Common myeloid progenitor, CD34-positive (primary cell): Measurements from ENCODE around the gene RHOD.

Experiments used
- CTCF ChIA-PET: fragments of 350-600 bp; sonication (Branson Sonifier 250); formaldehyde crosslinking; loops from one replicate; lab custom pipeline; 2021; ENCODE audit warnings: antibody characterized with exemption; lab: Charles Lee
- POLR2A ChIA-PET: fragments of 350-600 bp; sonication (Branson Sonifier 250); formaldehyde crosslinking; loops from one replicate; lab custom pipeline; 2021; ENCODE audit warnings: antibody characterized with exemption; lab: Charles Lee
- DNase-seq, 3 donors: peaks; one replicate each; pipeline versions ENCODE4 v3.0.0 to v3.0.0-alpha.2; 2013
- H3K27ac ChIP-seq, 2 experiments: 1 replicate in 1 of 2; 2 replicates in 1 of 2; pipeline ENCODE4 v1.7.0; 2013; ENCODE audit warnings: inconsistent platforms in 2 of 2, low read length in 2 of 2, mild to moderate bottlenecking in 2 of 2, low read depth in 1 of 2, moderate library complexity in 1 of 2; ENCODE audit not compliant: severe bottlenecking in 2 of 2, insufficient read depth in 1 of 2, poor library complexity in 1 of 2
- H3K27me3 ChIP-seq, 5 experiments: replicated peaks in 2 of 5; 1 replicate in 3 of 5; 2 replicates in 2 of 5; pipeline versions ENCODE4 v1.6.1 to v1.7.0; 2013; ENCODE audit warnings: low read length in 4 of 5, mild to moderate bottlenecking in 2 of 5, moderate library complexity in 2 of 5, inconsistent platforms in 1 of 5; ENCODE audit not compliant: insufficient read depth in 5 of 5, control insufficient read depth in 4 of 5
- H3K36me3 ChIP-seq, 4 experiments: 1 replicate in 2 of 4; 2 replicates in 2 of 4; pipeline versions ENCODE4 v1.6.1 to v1.7.0; 2013; ENCODE audit warnings: low read length in 3 of 4, control low read depth in 1 of 4, mild to moderate bottlenecking in 1 of 4; ENCODE audit not compliant: control insufficient read depth in 4 of 4, insufficient read depth in 4 of 4
- H3K4me1 ChIP-seq, 4 experiments: 1 replicate in 3 of 4; 2 replicates in 1 of 4; pipeline versions ENCODE4 v1.6.1 to v1.7.1; 2013; ENCODE audit warnings: low read length in 3 of 4, mild to moderate bottlenecking in 3 of 4, control low read depth in 1 of 4, inconsistent platforms in 1 of 4, moderate library complexity in 1 of 4; ENCODE audit not compliant: control insufficient read depth in 4 of 4, insufficient read depth in 4 of 4; ENCODE audit errors: control extremely low read depth in 1 of 4
- H3K4me3 ChIP-seq, 7 experiments: 1 replicate in 4 of 7; 2 replicates in 3 of 7; pipeline versions ENCODE4 v1.5.1 to v1.7.0; 2013; ENCODE audit warnings: mild to moderate bottlenecking in 7 of 7, low read length in 6 of 7, moderate library complexity in 6 of 7, inconsistent platforms in 2 of 7, low read depth in 2 of 7, control low read depth in 1 of 7; ENCODE audit not compliant: insufficient read depth in 4 of 7, control insufficient read depth in 1 of 7; ENCODE audit errors: extremely low read depth in 1 of 7
- H3K9me3 ChIP-seq, 5 experiments: 1 replicate in 4 of 5; 2 replicates in 1 of 5; pipeline versions ENCODE4 v1.6.1 to v1.7.1; 2013; ENCODE audit warnings: low read length in 4 of 5, mild to moderate bottlenecking in 2 of 5, inconsistent platforms in 1 of 5, low read depth in 1 of 5, moderate library complexity in 1 of 5; ENCODE audit not compliant: control insufficient read depth in 4 of 5, insufficient read depth in 2 of 5; ENCODE audit errors: control extremely low read depth in 1 of 5
- WGBS: methylation state at CpG from one replicate; pipeline ENCODE4 v1.1.5; 2013; ENCODE audit not compliant: insufficient coverage; 5-methylcytosine and 5-hydroxymethylcytosine counted together

RHOD gene

GRCh38 chr11:67043572-67044349, 12.9 kb upstream of the RHOD start:
- Histone ChIP-seq H3K4me3 (no peak overlapping the region), H3K27ac (no peak overlapping the region), H3K4me1 (no peaks in the 10 kb centered on the region), H3K36me3 (no peaks in the 10 kb centered on the region), H3K9me3 (no peaks in the 10 kb centered on the region), H3K27me3 (peaks cover 0 to 47% (median 8%) of the 10 kb centered on the region in 5 experiments)
- ChIA-PET CTCF (interaction anchor here (1.0 kb wide), 2 partner anchors 10 to 16 kb away, joined by 3 read pairs; no protein-coding TSS in a partner anchor), POLR2A (interaction anchor here (0.6 kb wide), 1 partner anchor 10 kb away, joined by 3 read pairs; no protein-coding TSS in a partner anchor)
- DNase-seq, result no peak
- WGBS, result 96% methylated on average over 15 of the region's 18 CpGs

- CTCF ChIA-PET, result interaction anchor here (1.0 kb wide), 1 partner anchor 9 kb away, joined by 3 read pairs; no protein-coding TSS in a partner anchor
- H3K4me1 ChIP-seq, result no peaks in the 10 kb centered on the region
- peak in 2 of 3 donors; percentile 34 to 41 for DNase-seq
- H3K9me3 ChIP-seq, result no peaks in the 10 kb centered on the region
- no peaks in the 10 kb centered on the region for H3K36me3 ChIP-seq
- H3K27me3 ChIP-seq, result peaks cover 0 to 47% (median 8%) of the 10 kb centered on the region in 5 experiments
- POLR2A ChIA-PET, result interaction anchor here (0.6 kb wide), 1 partner anchor 9 kb away, joined by 3 read pairs; no protein-coding TSS in a partner anchor
- H3K27ac ChIP-seq, result no peak overlapping the region
- no peak overlapping the region for H3K4me3 ChIP-seq
- WGBS, result 57% methylated on average over 5 of the region's 14 CpGs
Measured at GRCh38 chr11:67044496-67044895, 12.2 kb upstream of the RHOD start.

- CTCF ChIA-PET, result interaction anchor here (0.6 kb wide), 1 partner anchor 656 kb away, joined by 3 read pairs; no protein-coding TSS in a partner anchor
- H3K4me3 ChIP-seq, result no peak overlapping the region
- no peak for DNase-seq
- H3K9me3 ChIP-seq, result no peaks in the 10 kb centered on the region
- peaks cover 0 to 47% (median 8%) of the 10 kb centered on the region in 5 experiments for H3K27me3 ChIP-seq
- no peak overlapping the region for H3K27ac ChIP-seq
- POLR2A ChIA-PET, result no interaction called here
- no peaks in the 10 kb centered on the region for H3K4me1 ChIP-seq
- 90% methylated on average over 13 of the region's 14 CpGs for WGBS
- no peaks in the 10 kb centered on the region for H3K36me3 ChIP-seq
Measured at GRCh38 chr11:67045314-67045713, 11.3 kb upstream of the RHOD start.

GRCh38 chr11:67048515-67049130, 8.0 kb upstream of the RHOD start:
- POLR2A ChIA-PET, result no interaction called here

GRCh38 chr11:67050139-67050538, 6.5 kb upstream of the RHOD start:
- CTCF ChIA-PET, result interaction anchor here (0.8 kb wide), 1 partner anchor 23 kb away, joined by 3 read pairs; no protein-coding TSS in a partner anchor
- no peak for DNase-seq
- 96% methylated on average over 3 of the region's 3 CpGs for WGBS
- Histone ChIP-seq H3K27ac (no peak overlapping the region), H3K4me1 (peaks cover 0 to under 1% (median 0%) of the 10 kb centered on the region in 4 experiments), H3K36me3 (no peaks in the 10 kb centered on the region), H3K4me3 (no peak overlapping the region), H3K9me3 (no peaks in the 10 kb centered on the region), H3K27me3 (peaks cover 0 to 32% (median 13%) of the 10 kb centered on the region in 5 experiments)
- POLR2A ChIA-PET, result no interaction called here

More at GRCh38 chr11:67048515-67049130, 8.0 kb upstream of the RHOD start:
- Histone ChIP-seq H3K27ac (no peak overlapping the region), H3K9me3 (no peaks in the 10 kb centered on the region), H3K36me3 (no peaks in the 10 kb centered on the region), H3K27me3 (peaks cover 0 to 32% (median 9%) of the 10 kb centered on the region in 5 experiments), H3K4me3 (no peak overlapping the region), H3K4me1 (no peaks in the 10 kb centered on the region)
- 93% methylated on average over 20 of the region's 22 CpGs for WGBS
- CTCF ChIA-PET, result no interaction called here
- no peak for DNase-seq

- peaks cover 0 to 37% (median 17%) of the 10 kb centered on the region in 5 experiments for H3K27me3 ChIP-seq
- ChIA-PET CTCF (interaction anchor here (0.6 to 8.1 kb wide), 6 partner anchors 11 to 75 kb away, joined by 3 to 110 read pairs (median 6); no protein-coding TSS in a partner anchor), POLR2A (no interaction called here)
- H3K9me3 ChIP-seq, result no peaks in the 10 kb centered on the region
- WGBS, result 96% methylated on average over 7 of the region's 9 CpGs
- no peak for DNase-seq
- H3K4me3 ChIP-seq, result no peak overlapping the region
- no peaks in the 10 kb centered on the region for H3K36me3 ChIP-seq
- peaks cover 0 to 11% (median 6%) of the 10 kb centered on the region in 4 experiments for H3K4me1 ChIP-seq
- no peak overlapping the region for H3K27ac ChIP-seq
Measured at GRCh38 chr11:67051180-67051893, 5.3 kb upstream of the RHOD start.
